ENCODE results near the gene COX6A2.
"Not testable (repeated sequence)": the region's sequence is repeated elsewhere in the genome, so short reads cannot be mapped to it uniquely, and the experiment has no call there.

Gene COX6A2

GRCh38 chr16:31436221-31437045, 8.3 kb upstream of the COX6A2 start:
- DNase-seq = no peak

DNA sequence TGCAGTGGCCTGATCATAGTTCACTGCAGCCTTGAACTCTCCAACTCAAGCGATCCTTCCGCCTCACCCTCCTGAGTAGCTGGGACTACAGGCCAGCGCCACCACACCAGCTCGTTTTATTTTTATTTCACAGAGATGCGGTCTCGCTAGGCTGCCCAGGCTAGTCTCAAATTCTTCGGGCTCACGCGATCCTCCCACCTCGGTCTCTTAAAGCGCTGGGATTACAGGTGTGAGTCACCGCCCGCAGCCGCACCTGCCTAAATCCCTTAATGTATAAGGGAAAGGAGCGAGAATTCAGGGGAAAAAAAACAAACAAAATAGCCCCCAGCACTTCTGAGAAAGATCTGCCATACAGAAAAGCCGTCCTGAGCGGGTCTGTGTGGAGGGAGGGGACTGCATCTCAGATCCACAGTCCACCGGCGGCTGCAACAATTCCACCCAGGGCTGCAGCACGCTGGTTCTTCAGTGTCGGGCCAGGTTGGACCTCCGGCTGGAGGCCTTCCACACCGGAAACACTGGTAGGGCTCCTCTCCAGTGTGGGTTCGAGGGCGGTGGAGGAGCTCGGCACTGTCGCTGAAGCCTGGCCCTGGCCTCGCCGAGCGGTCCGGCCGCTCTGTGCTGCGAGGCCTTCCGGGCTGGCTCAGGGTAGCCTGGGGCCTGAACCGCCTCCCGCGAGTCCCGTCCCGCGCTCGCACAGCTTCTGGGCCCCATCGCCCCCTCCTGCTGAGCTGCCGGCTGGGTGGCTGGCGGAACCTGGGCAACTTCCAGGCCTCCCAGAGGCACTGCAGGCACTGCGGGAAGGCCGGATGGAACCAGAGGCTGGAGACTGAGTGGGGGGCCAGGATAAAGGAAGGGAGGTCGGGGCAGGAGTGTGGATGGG, 7.4 kb upstream of the COX6A2 start:
- DNase-seq = no peak

GRCh38 chr16:31430380-31431052, 2.4 kb upstream of the COX6A2 start:
- no peak for DNase-seq

- no peak for DNase-seq
These were observed 1.6 kb upstream of the COX6A2 start for GRCh38 chr16:31429796-31430195.

DNA sequence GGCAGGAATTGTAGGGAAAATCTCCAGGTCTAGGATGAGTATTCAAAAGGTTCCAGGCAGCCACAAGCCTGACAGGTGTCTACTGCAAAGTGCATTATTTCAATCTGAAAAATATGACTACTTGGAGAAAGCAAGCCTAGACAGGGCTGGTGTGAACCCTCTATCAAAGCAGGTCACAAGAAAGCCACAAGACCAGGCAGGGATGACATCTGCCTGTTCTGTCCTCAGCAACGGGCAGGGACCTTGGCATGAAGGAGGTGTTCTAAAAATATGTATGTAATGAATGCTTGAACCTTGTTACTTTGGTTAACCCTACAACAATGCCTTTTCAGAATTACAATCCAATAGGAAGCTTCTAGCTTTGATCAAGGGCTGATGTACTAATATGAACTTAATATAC, 1.2 kb upstream of the COX6A2 start:
- DNase-seq = no peak

DNA sequence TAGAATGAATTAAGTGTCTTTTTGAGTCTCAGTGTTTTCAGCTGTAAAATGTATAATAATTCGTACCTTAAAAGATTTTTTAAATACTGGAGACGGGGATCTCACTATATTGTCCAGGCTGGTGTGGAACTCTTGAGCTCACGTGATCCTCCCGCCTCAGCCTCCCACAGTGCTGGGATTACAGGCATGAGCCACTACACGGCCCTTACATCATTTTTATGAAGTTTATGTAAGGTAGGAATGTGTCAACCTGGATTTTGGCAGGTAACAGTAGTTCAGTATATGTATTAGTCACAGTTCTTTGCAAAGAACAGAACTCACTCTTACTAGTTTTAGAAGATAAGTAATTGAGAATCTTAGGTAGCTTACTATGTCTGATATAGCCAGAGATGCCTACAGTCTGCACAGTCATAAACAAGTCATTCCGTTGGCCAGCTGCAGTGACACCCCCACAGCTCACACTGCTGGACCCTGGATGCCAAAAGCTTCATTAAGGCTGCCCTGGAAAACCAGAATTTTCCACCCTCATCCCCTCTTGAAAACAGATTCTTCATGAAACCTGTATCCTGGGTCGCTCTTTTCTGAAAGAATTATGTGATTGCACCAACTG, 583 bp upstream of the COX6A2 start:
- no peak for DNase-seq

- no peak for DNase-seq
These were observed 500 bp downstream of the COX6A2 start for GRCh38 chr16:31427441-31428278.

- no peak for DNase-seq
These were observed 4.4 kb downstream of the COX6A2 start for GRCh38 chr16:31423801-31424200.

GRCh38 chr16:31423241-31423640, 4.9 kb downstream of the COX6A2 start:
- DNase-seq = no peak

- no peak for DNase-seq
These were observed 6.6 kb downstream of the COX6A2 start for GRCh38 chr16:31421587-31421986.

DNA sequence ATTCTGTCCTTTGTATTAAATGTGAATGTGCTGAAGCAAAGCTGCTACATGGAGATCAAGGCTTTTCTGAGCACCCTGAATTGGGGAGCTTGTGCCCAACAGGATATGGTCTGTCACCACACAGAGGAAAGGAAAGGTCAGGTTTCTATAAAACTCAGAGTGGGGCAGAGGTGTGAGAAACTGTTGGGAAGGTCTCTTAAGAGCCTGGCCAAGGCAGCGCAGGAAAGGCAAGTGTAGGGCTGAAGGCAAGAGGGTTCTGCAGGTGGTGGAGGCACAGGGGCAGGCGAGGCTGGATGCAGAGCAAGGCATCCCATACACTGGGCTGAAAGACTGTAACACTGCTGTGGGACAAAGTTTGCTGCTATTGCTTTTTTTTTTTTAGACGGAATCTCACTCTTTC, 8.1 kb downstream of the COX6A2 start:
- DNase-seq = no peak

- no peak for DNase-seq
These were observed 10.2 kb downstream of the COX6A2 start for GRCh38 chr16:31417916-31418315.

DNA sequence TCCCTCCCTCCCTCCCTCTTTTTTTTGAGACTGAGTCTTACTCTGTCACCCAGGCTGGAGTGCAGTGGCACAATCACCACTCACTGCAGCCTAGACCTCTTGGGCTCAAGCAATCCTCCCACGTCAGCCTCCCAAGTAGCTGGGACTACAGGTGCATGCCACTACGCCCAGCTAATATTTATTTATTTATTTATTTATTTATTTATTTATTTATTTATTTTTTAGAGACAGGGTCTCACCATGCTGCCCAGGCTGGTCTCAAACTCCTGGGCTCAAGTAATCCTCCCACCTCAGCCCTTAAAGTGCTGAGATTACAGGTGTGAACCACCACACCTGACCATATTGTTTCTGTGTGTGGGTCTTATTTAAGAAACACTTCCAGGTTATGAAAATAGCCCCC, 11.1 kb downstream of the COX6A2 start:
- not testable (repeated sequence) for DNase-seq

DNA sequence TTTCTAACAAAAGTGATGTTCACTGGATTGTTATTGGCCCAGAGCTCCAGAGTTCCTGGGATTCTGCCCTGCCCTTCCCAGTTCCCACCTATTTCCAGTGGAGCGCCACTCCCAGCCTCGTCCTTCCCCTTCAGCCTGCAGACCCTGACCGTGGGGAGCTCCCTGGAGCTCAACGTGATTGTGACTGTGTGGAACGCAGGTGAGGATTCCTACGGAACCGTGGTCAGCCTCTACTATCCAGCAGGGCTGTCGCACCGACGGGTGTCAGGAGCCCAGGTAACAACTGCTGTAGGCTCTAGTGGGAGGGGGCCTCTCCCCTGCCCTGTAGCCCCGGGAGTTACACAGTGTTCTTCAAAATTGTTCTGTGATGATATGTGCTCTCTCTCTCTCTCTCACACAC, 11.8 kb downstream of the COX6A2 start:
- no peak for DNase-seq

- DNase-seq = no peak
These were observed 13.5 kb downstream of the COX6A2 start for GRCh38 chr16:31414706-31415105.

DNA sequence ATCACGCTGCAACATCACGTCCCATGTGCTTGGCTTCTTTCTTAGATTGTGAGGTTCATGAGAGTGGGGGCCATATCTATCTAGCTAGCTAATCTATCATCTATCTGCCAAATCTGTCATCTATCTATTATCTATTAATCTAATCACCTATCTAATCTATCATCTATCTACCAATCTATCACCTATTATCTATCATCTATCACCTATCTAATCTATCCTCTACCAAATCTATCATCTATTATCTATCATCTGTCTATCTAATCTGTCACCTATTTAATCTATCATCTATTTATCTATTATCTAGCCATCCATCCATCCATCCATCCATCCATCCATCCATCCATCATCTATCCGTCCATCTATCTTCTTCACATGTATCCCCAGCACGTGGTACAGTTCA, 14.2 kb downstream of the COX6A2 start:
- no peak for DNase-seq

- no peak for DNase-seq
These were observed 14.8 kb downstream of the COX6A2 start for GRCh38 chr16:31413381-31413780.

GRCh38 chr16:31412750-31413149, 15.4 kb downstream of the COX6A2 start:
- no peak for DNase-seq

DNA sequence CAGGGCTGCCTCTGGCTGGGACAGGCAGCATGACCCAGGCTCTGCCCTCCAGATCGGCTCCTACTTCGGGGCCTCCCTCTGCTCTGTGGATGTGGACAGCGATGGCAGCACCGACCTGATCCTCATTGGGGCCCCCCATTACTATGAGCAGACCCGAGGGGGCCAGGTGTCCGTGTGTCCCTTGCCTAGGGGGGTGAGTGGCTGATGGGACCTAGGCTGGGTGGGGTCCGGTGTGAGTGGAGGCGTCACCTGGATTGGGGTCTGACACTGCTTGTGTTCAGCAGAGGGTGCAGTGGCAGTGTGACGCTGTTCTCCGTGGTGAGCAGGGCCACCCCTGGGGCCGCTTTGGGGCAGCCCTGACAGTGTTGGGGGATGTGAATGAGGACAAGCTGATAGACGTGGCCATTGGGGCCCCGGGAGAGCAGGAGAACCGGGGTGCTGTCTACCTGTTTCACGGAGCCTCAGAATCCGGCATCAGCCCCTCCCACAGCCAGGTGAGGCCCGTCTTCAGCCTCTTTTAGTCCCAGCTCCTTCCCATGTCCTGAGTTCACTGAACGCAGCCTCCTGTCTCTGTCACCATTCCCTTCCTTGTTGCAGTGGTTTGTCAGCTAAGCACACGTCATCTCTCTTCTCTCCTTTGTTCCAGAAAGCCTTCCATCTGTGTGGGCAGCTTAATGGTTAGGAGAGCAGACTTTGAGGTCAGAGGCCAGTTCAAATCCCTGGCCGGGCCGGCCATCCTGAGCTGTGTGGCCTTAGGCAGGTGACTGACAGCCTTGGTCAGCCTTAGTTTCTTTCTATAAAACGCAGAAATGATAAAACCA, 16.9 kb downstream of the COX6A2 start:
- no peak for DNase-seq

DNA sequence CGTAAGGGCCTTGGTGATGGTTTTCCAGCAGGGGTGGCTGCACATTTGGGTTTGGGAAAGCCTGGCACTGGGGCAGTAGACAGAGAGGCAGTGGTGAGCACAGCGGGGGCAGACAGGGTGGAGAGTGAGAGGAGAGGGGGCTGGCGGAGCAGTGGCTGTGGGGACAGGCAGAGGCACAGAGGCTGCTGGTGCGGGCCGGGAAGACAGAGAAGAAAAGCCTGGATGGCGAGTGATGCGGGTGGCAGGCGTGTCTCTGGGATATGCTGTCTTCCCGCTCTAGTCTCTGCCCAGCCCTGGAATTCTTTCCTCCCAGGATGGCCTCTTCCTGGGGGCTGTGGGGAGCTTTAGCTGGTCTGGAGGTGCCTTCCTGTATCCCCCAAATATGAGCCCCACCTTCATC, 18.1 kb downstream of the COX6A2 start:
- no peak for DNase-seq

GRCh38 chr16:31409433-31409832, 18.7 kb downstream of the COX6A2 start:
- no peak for DNase-seq
